Activated CD4-positive, alpha-beta T cell treated with anti-CD3 and anti-CD28 coated beads, Interleukin-2, amount 10 ng/mL, durations not matched to agents 7 days and 5 days (primary cell): Measurements from ENCODE around the gene SCRG1. TPM values are rescaled to one million over a fixed set of nuclear protein-coding genes. Genes with fewer than 3 reads are reported as not detected.

ENCODE experiments used
- CTCF ChIA-PET: fragments of 350-600 bp; sonication (Branson Sonifier 250); formaldehyde crosslinking; loops from one replicate; lab custom pipeline; 2021; ENCODE audit warnings: antibody characterized with exemption; lab: Charles Lee
- POLR2A ChIA-PET: fragments of 350-600 bp; sonication (Branson Sonifier 250); formaldehyde crosslinking; loops from one replicate; lab custom pipeline; 2021; ENCODE audit warnings: antibody characterized with exemption; lab: Charles Lee
- DNase-seq: peaks from one replicate; pipeline ENCODE4 v3.0.0-alpha.2; 2020
- H3K27ac Mint-ChIP-seq: one replicate; pipeline ENCODE4 v1.8.0; 2021; ENCODE audit warnings: mild to moderate bottlenecking, moderate library complexity, mixed read lengths
- H3K27me3 Mint-ChIP-seq: one replicate; pipeline ENCODE4 v1.8.0; 2021; ENCODE audit warnings: mixed read lengths
- H3K36me3 Mint-ChIP-seq: one replicate; pipeline ENCODE4 v1.8.0; 2021; ENCODE audit warnings: low read depth, mixed read lengths
- H3K4me1 Mint-ChIP-seq: one replicate; pipeline ENCODE4 v1.8.0; 2021; ENCODE audit warnings: mixed read lengths
- H3K4me3 Mint-ChIP-seq: one replicate; pipeline ENCODE4 v1.8.0; 2021; ENCODE audit warnings: mild to moderate bottlenecking, moderate library complexity, mixed read lengths
- H3K9me3 Mint-ChIP-seq: one replicate; pipeline ENCODE4 v1.8.0; 2021; ENCODE audit warnings: mixed read lengths
- total RNA-seq, 2 experiments: library from RNA; stranded (reverse); gene quantifications; one replicate each; pipeline ENCODE4 v1.2.3, GENCODE V29; 2021

Gene SCRG1
- total RNA-seq, 2 experiments from 2014 or later: not detected

GRCh38 chr4:173345648-173346047, 53.3 kb downstream of the SCRG1 start:
- Mint-ChIP-seq H3K27ac (no peak overlapping the region), H3K9me3 (peaks cover 3% of the 10 kb centered on the region), H3K4me3 (no peak overlapping the region), H3K27me3 (peaks cover 15% of the 10 kb centered on the region), H3K4me1 (peaks cover 5% of the 10 kb centered on the region), H3K36me3 (peaks cover 6% of the 10 kb centered on the region)
- POLR2A ChIA-PET: no interaction called here
- CTCF ChIA-PET: interaction anchor here (0.7 to 1.3 kb wide), 4 partner anchors 11 to 64 kb away, joined by 3 to 4 read pairs (median 3); partner anchors contain the start of gene HMGB2
- DNase-seq: no peak

- Mint-ChIP-seq H3K36me3 (peaks cover 3% of the 10 kb centered on the region), H3K4me3 (no peak overlapping the region), H3K27ac (no peak overlapping the region), H3K9me3 (no peaks in the 10 kb centered on the region), H3K27me3 (peaks cover 13% of the 10 kb centered on the region), H3K4me1 (peaks cover 9% of the 10 kb centered on the region)
- ChIA-PET CTCF (interaction anchor here (0.9 to 1.0 kb wide), 2 partner anchors 16 to 34 kb away, joined by 3 read pairs; no protein-coding TSS in a partner anchor), POLR2A (no interaction called here)
- no peak for DNase-seq
Measured at GRCh38 chr4:173343832-173344397, 55.0 kb downstream of the SCRG1 start.

DNA sequence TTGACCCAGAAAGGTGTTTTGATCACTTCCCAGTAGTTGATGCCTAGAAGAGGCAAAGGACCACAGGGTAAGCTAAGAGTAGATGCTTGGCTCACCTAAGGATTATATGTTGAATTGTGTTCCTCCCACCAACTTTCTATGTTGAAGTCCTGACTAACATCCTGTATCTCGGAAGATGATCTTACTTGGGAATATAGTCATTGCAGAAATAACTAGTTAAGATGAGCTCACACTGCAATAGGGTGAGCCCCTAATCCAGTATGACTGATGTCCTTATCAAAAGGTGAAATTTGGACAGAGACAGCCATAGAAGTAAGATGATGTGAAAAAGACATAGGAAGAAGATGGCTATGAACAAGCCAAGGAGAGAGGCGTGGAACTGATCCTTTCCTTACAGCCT, 61.5 kb downstream of the SCRG1 start:
- CTCF ChIA-PET: interaction anchor here (0.6 to 1.6 kb wide), 2 partner anchors 9 to 33 kb away, joined by 3 read pairs; partner anchors contain the start of gene SAP30
- POLR2A ChIA-PET: no interaction called here
- Mint-ChIP-seq H3K4me1 (peaks cover 23% of the 10 kb centered on the region), H3K27me3 (peaks cover 9% of the 10 kb centered on the region), H3K36me3 (peaks cover 19% of the 10 kb centered on the region), H3K27ac (no peak overlapping the region), H3K9me3 (no peaks in the 10 kb centered on the region), H3K4me3 (no peak overlapping the region)
- DNase-seq: no peak

- ChIA-PET CTCF (interaction anchor here (0.9 to 2.3 kb wide), 5 partner anchors 10 to 38 kb away, joined by 3 to 8 read pairs (median 3); no protein-coding TSS in a partner anchor), POLR2A (interaction anchor here (0.6 to 3.2 kb wide), 6 partner anchors 10 to 162 kb away, joined by 4 to 59 read pairs (median 6); partner anchors contain the start of gene SAP30)
- H3K27ac Mint-ChIP-seq: peak overlapping the region; percentile 100
- H3K36me3 Mint-ChIP-seq: peaks cover 37% of the 10 kb centered on the region
- H3K4me3 Mint-ChIP-seq: peak overlapping the region; percentile 90
- peak; percentile 70 for DNase-seq
- H3K9me3 Mint-ChIP-seq: no peaks in the 10 kb centered on the region
- H3K4me1 Mint-ChIP-seq: peaks cover 35% of the 10 kb centered on the region
- H3K27me3 Mint-ChIP-seq: peaks cover 1% of the 10 kb centered on the region
Measured at GRCh38 chr4:173334891-173335752, 63.8 kb downstream of the SCRG1 start.

Other genes with a start within 250 kb of the SCRG1 start
- 10 to 100 TPM; 21.6 to 23.6 TPM for gene GALNT7, start 230.3 kb downstream of the SCRG1 start, total RNA-seq
- gene HMGB2, start 64.8 kb downstream of the SCRG1 start, total RNA-seq: 1,000 to 10,000 TPM in 1 of 2 experiments, 100 to 1,000 TPM in 1; 975 to 1,039 TPM
- gene SAP30, start 28.2 kb downstream of the SCRG1 start, total RNA-seq: 10 to 100 TPM; 15.2 to 22.0 TPM
- gene HAND2, start 131.1 kb upstream of the SCRG1 start, total RNA-seq: not detected